CD4-positive, alpha-beta memory T cell (primary cell): ENCODE measurements around the gene GPAT3. TPM values are rescaled to one million over a fixed set of nuclear protein-coding genes. Genes with fewer than 3 reads are reported as not detected.
A peak's percentile ranks its signal among the peaks of the same experiment; 100 is the strongest.

ENCODE experiments used
- CTCF ChIA-PET: fragments of 350-600 bp; sonication (Branson Sonifier 250); formaldehyde crosslinking; loops from one replicate; lab custom pipeline; 2021; ENCODE audit warnings: inconsistent platforms; ENCODE audit not compliant: partially characterized antibody; lab: Charles Lee
- POLR2A ChIA-PET: fragments of 350-600 bp; sonication (Branson Sonifier 250); formaldehyde crosslinking; loops from one replicate; lab custom pipeline; 2021; ENCODE audit not compliant: partially characterized antibody; lab: Charles Lee
- DNase-seq, 5 donors: peaks; one replicate each; pipeline versions ENCODE4 v3.0.0 to v3.0.0-alpha.2; 2020 to 2022; ENCODE audit warnings: mixed read lengths in 1 of 5
- H3K27ac ChIP-seq: one replicate; pipeline ENCODE4 v1.7.0; 2013; ENCODE audit warnings: low read depth, low read length
- H3K27me3 ChIP-seq: 2 replicates; pipeline ENCODE4 v1.7.0; 2013; ENCODE audit warnings: mild to moderate bottlenecking, low read length, moderate library complexity; ENCODE audit not compliant: insufficient read depth
- H3K36me3 ChIP-seq: 2 replicates; pipeline ENCODE4 v1.7.0; 2013; ENCODE audit warnings: mild to moderate bottlenecking, low read length, moderate library complexity; ENCODE audit not compliant: insufficient read depth
- H3K4me1 ChIP-seq: 2 replicates; pipeline ENCODE4 v1.7.0; 2013; ENCODE audit warnings: mild to moderate bottlenecking, low read length, moderate library complexity; ENCODE audit not compliant: insufficient read depth
- H3K4me3 ChIP-seq, 2 donors: one replicate each; pipeline ENCODE4 v1.7.0; 2013; ENCODE audit warnings: low read length in 2 of 2, mild to moderate bottlenecking in 1 of 2
- H3K9me3 ChIP-seq, 2 donors: one replicate each; pipeline ENCODE4 v1.7.0; 2013; ENCODE audit warnings: low read length in 2 of 2, control low read depth in 1 of 2; ENCODE audit not compliant: control insufficient read depth in 1 of 2
- H3K27ac Mint-ChIP-seq, 7 donors: one replicate each; pipeline ENCODE4 v1.8.0; 2020 to 2021; ENCODE audit warnings: mixed read lengths in 7 of 7, mild to moderate bottlenecking in 6 of 7, inconsistent platforms in 3 of 7, moderate library complexity in 3 of 7
- H3K27me3 Mint-ChIP-seq, 2 donors: one replicate each; pipeline ENCODE4 v1.8.0; 2020 to 2021; ENCODE audit warnings: mixed read lengths in 2 of 2
- H3K36me3 Mint-ChIP-seq, 2 donors: one replicate each; pipeline ENCODE4 v1.8.0; 2020 to 2021; ENCODE audit warnings: mixed read lengths in 2 of 2, inconsistent platforms in 1 of 2, mild to moderate bottlenecking in 1 of 2
- H3K4me1 Mint-ChIP-seq, 4 donors: one replicate each; pipeline ENCODE4 v1.8.0; 2020 to 2021; ENCODE audit warnings: mixed read lengths in 4 of 4, mild to moderate bottlenecking in 1 of 4
- H3K4me3 Mint-ChIP-seq, 8 donors: one replicate each; pipeline ENCODE4 v1.8.0; 2020 to 2021; ENCODE audit warnings: mixed read lengths in 8 of 8, mild to moderate bottlenecking in 7 of 8, moderate library complexity in 6 of 8, inconsistent platforms in 3 of 8
- H3K9me3 Mint-ChIP-seq, 8 donors: one replicate each; pipeline ENCODE4 v1.8.0; 2020 to 2021; ENCODE audit warnings: mixed read lengths in 8 of 8, mild to moderate bottlenecking in 5 of 8, inconsistent platforms in 3 of 8, moderate library complexity in 1 of 8
- intact Hi-C: fragments of 100-400 bp; cut with micrococcal nuclease; formaldehyde crosslinking; loops from one replicate; pipeline ENCODE4 v1.15.1; 2023
- polyA plus RNA-seq, 2 donors: library from polyadenylated mRNA; unstranded; fragments of 300-500 nt; fragmentation: Illumina TruSeq; gene quantifications; one replicate each; pipeline ENCODE4 v1.2.3, GENCODE V29; 2021
- total RNA-seq, 2 experiments: library from RNA; stranded (reverse); gene quantifications; one replicate each; pipeline ENCODE4 v1.2.3, GENCODE V29; 2021

Gene GPAT3
- total and polyA plus RNA-seq, 4 experiments from 2014 or later, result 7.8 to 13.4 (median 10.2) TPM

GRCh38 chr4:83609365-83609764 lies 73.5 kb downstream of the GPAT3 start:
- H3K9me3 ChIP-seq, result peaks cover 0 to 5% of the 10 kb centered on the region in 2 donors
- Mint-ChIP-seq H3K4me1 (no peaks in the 10 kb centered on the region), H3K27me3 (peaks cover 0 to 2% of the 10 kb centered on the region in 2 donors), H3K9me3 (peaks cover 0 to 34% (median 20%) of the 10 kb centered on the region in 8 donors), H3K36me3 (peaks cover under 1 to 19% of the 10 kb centered on the region in 2 donors), H3K27ac (no peak overlapping the region), H3K4me3 (no peak overlapping the region)
- ChIA-PET POLR2A (no interaction called here), CTCF (interaction anchor here (1.7 kb wide), 1 partner anchor 10 kb away, joined by 3 read pairs; no protein-coding TSS in a partner anchor)
- no peak overlapping the region for H3K4me3 ChIP-seq
- H3K27ac ChIP-seq, result no peak overlapping the region
- H3K4me1 ChIP-seq, result no peaks in the 10 kb centered on the region
- H3K27me3 ChIP-seq, result no peaks in the 10 kb centered on the region
- no peak for DNase-seq
- intact Hi-C loops, result no loop called here
- no peaks in the 10 kb centered on the region for H3K36me3 ChIP-seq

DNA sequence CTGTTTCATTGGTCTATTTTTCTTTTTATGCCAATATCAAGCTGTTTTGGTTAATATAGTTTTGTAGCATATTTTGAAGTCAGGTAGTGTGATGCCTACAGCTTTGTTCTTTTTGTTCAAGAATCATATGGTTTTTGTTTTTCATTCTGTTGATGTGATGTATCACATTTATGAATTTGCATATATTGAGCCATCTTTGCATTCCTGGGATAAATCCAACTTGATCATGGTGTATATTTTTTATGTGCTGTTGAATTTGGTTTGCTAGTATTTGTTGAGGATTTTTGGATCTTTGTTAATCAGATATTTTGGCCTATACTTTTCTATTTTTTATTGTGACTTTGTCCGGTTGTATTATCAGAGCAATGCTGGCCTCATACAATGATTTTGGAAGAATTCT lies 74.8 kb downstream of the GPAT3 start:
- no peak overlapping the region for H3K27ac Mint-ChIP-seq
- peaks cover 0 to 2% of the 10 kb centered on the region in 2 donors for H3K27me3 Mint-ChIP-seq

GRCh38 chr4:83613023-83613422 lies 77.1 kb downstream of the GPAT3 start:
- ChIA-PET POLR2A (no interaction called here), CTCF (no interaction called here)
- intact Hi-C loops, result no loop called here
- Histone ChIP-seq H3K9me3 (peaks cover 0 to 5% of the 10 kb centered on the region in 2 donors), H3K36me3 (no peaks in the 10 kb centered on the region), H3K4me1 (no peaks in the 10 kb centered on the region), H3K27ac (no peak overlapping the region), H3K4me3 (no peak overlapping the region), H3K27me3 (no peaks in the 10 kb centered on the region)
- Mint-ChIP-seq H3K27ac (no peak overlapping the region), H3K4me1 (no peaks in the 10 kb centered on the region), H3K9me3 (peaks cover 2 to 50% (median 29%) of the 10 kb centered on the region in 8 donors), H3K36me3 (peaks cover 0 to 10% of the 10 kb centered on the region in 2 donors), H3K4me3 (peak overlapping the region in 1 of 8 donors; percentile 6), H3K27me3 (peaks cover 2 to 5% of the 10 kb centered on the region in 2 donors)
- DNase-seq, result no peak

More for the DNA sequence above, 74.8 kb downstream of the GPAT3 start:
- CTCF ChIA-PET, result no interaction called here
- H3K4me1 Mint-ChIP-seq, result no peaks in the 10 kb centered on the region
- peaks cover 0 to 15% of the 10 kb centered on the region in 2 donors for H3K36me3 Mint-ChIP-seq
- H3K9me3 ChIP-seq, result peaks cover 0 to 5% of the 10 kb centered on the region in 2 donors
- peaks cover 2 to 47% (median 29%) of the 10 kb centered on the region in 8 donors for H3K9me3 Mint-ChIP-seq
- H3K27me3 ChIP-seq, result no peaks in the 10 kb centered on the region
- no peaks in the 10 kb centered on the region for H3K4me1 ChIP-seq
- DNase-seq, result no peak
- no peak overlapping the region for H3K4me3 Mint-ChIP-seq
- intact Hi-C loops, result no loop called here
- H3K4me3 ChIP-seq, result no peak overlapping the region
- POLR2A ChIA-PET, result no interaction called here
- H3K36me3 ChIP-seq, result no peaks in the 10 kb centered on the region
- H3K27ac ChIP-seq, result no peak overlapping the region

- no peak overlapping the region for H3K27ac ChIP-seq
- no peaks in the 10 kb centered on the region for H3K4me1 Mint-ChIP-seq
- H3K36me3 Mint-ChIP-seq, result peaks cover 0 to 10% of the 10 kb centered on the region in 2 donors
- H3K4me3 Mint-ChIP-seq, result no peak overlapping the region
- no peak overlapping the region for H3K27ac Mint-ChIP-seq
- H3K27me3 Mint-ChIP-seq, result peaks cover 2 to 8% of the 10 kb centered on the region in 2 donors
- H3K27me3 ChIP-seq, result no peaks in the 10 kb centered on the region
- CTCF ChIA-PET, result no interaction called here
- intact Hi-C loops, result no loop called here
- no peak for DNase-seq
- peaks cover 0 to 5% of the 10 kb centered on the region in 2 donors for H3K9me3 ChIP-seq
- H3K4me3 ChIP-seq, result no peak overlapping the region
- no peaks in the 10 kb centered on the region for H3K4me1 ChIP-seq
- peaks cover 2 to 50% (median 29%) of the 10 kb centered on the region in 8 donors for H3K9me3 Mint-ChIP-seq
- POLR2A ChIA-PET, result no interaction called here
- no peaks in the 10 kb centered on the region for H3K36me3 ChIP-seq
Measured at GRCh38 chr4:83613994-83614393, 78.1 kb downstream of the GPAT3 start.

DNA sequence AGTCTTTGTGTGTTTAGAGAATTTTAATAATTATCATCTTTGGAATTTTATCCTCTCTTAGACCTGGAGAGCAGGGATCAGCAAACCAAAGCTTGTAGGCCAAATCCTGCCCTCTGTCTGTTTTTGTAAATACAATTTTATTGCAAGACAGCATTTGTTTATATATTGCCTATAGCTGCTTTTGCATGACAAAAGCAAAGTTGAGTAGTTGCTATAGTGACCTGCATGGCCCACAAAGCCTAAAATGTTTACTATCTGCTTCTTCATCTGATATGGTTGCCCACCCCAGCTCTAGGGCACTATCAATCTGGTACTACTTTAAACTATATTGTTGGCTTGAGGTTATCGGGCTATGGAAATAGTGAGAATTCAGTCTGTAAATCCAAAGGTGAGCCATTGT lies 80.3 kb downstream of the GPAT3 start:
- ChIA-PET POLR2A (no interaction called here), CTCF (no interaction called here)
- Histone ChIP-seq H3K4me1 (no peaks in the 10 kb centered on the region), H3K36me3 (no peaks in the 10 kb centered on the region), H3K27me3 (peaks cover 5% of the 10 kb centered on the region), H3K4me3 (no peak overlapping the region), H3K27ac (no peak overlapping the region), H3K9me3 (peaks cover 0 to 5% of the 10 kb centered on the region in 2 donors)
- peaks cover 15 to 21% of the 10 kb centered on the region in 2 donors for H3K27me3 Mint-ChIP-seq
- H3K4me1 Mint-ChIP-seq, result no peaks in the 10 kb centered on the region
- H3K4me3 Mint-ChIP-seq, result no peak overlapping the region
- peaks cover 2 to 10% of the 10 kb centered on the region in 2 donors for H3K36me3 Mint-ChIP-seq
- DNase-seq, result no peak
- peaks cover 2 to 54% (median 28%) of the 10 kb centered on the region in 8 donors for H3K9me3 Mint-ChIP-seq
- intact Hi-C loops, result no loop called here
- no peak overlapping the region for H3K27ac Mint-ChIP-seq

GRCh38 chr4:83617371-83618035 lies 81.6 kb downstream of the GPAT3 start:
- Histone ChIP-seq H3K4me1 (no peaks in the 10 kb centered on the region), H3K27me3 (peaks cover 5% of the 10 kb centered on the region), H3K4me3 (no peak overlapping the region), H3K36me3 (no peaks in the 10 kb centered on the region), H3K9me3 (peaks cover 0 to 8% of the 10 kb centered on the region in 2 donors), H3K27ac (no peak overlapping the region)
- Mint-ChIP-seq H3K36me3 (peaks cover 2 to 15% of the 10 kb centered on the region in 2 donors), H3K27me3 (peaks cover 18 to 23% of the 10 kb centered on the region in 2 donors), H3K4me1 (no peaks in the 10 kb centered on the region), H3K4me3 (no peak overlapping the region), H3K27ac (no peak overlapping the region), H3K9me3 (peaks cover 4 to 59% (median 39%) of the 10 kb centered on the region in 8 donors)
- ChIA-PET CTCF (no interaction called here), POLR2A (no interaction called here)
- no peak for DNase-seq
- intact Hi-C loops, result no loop called here

- H3K9me3 ChIP-seq, result peaks cover 0 to 7% of the 10 kb centered on the region in 2 donors
- Mint-ChIP-seq H3K27ac (no peak overlapping the region), H3K36me3 (peaks cover 2 to 16% of the 10 kb centered on the region in 2 donors), H3K4me3 (no peak overlapping the region), H3K27me3 (peaks cover 18 to 21% of the 10 kb centered on the region in 2 donors), H3K4me1 (no peaks in the 10 kb centered on the region), H3K9me3 (peaks cover 4 to 57% (median 39%) of the 10 kb centered on the region in 8 donors)
- CTCF ChIA-PET, result no interaction called here
- H3K27me3 ChIP-seq, result peaks cover 5% of the 10 kb centered on the region
- POLR2A ChIA-PET, result no interaction called here
- H3K4me3 ChIP-seq, result no peak overlapping the region
- H3K4me1 ChIP-seq, result no peaks in the 10 kb centered on the region
- no peaks in the 10 kb centered on the region for H3K36me3 ChIP-seq
- no peak overlapping the region for H3K27ac ChIP-seq
- no peak for DNase-seq
- intact Hi-C loops, result no loop called here
Measured at GRCh38 chr4:83618431-83618830, 82.5 kb downstream of the GPAT3 start.
